H1 (cell line): ENCODE measurements around the gene INHBC. TPM values are rescaled to one million over a fixed set of nuclear protein-coding genes. Genes with fewer than 3 reads are reported as not detected.

Experiments used
- CTCF ChIA-PET: fragments of 300-600 bp; sonication (Branson Sonifier 250); formaldehyde crosslinking; loops from one replicate; lab custom pipeline; 2021; ENCODE audit not compliant: partially characterized antibody; lab: Charles Lee
- POLR2A ChIA-PET: fragments of 300-600 bp; sonication (Branson Sonifier 250); formaldehyde crosslinking; loops from one replicate; lab custom pipeline; 2021; ENCODE audit warnings: inconsistent platforms; ENCODE audit not compliant: partially characterized antibody; lab: Charles Lee
- DNase-seq, 2 experiments: peaks; one replicate each; pipeline versions ENCODE4 v3.0.0 to v3.0.0-alpha.2; 2010 to 2022; ENCODE audit warnings: low spot score in 2 of 2, low read depth in 1 of 2, mixed read lengths in 1 of 2
- FAIRE-seq: peaks from 2 replicates; lab custom pipeline; 2011; peaks lifted over from hg19 to GRCh38; lab: Jason Lieb, UNC
- H2AFZ ChIP-seq: 2 replicates; pipeline ENCODE4 v1.8.1; 2012; ENCODE audit warnings: low read length, inconsistent platforms
- H2AK5ac ChIP-seq: 2 replicates; pipeline ENCODE4 v1.6.1; 2013; ENCODE audit warnings: low read depth, low read length
- H2BK120ac ChIP-seq: replicated peaks from 2 replicates; pipeline ENCODE3; 2013; ENCODE audit warnings: low read depth, low read length, inconsistent platforms
- H2BK12ac ChIP-seq: 2 replicates; pipeline ENCODE4 v1.6.1; 2013; ENCODE audit warnings: low read depth, low read length
- H2BK15ac ChIP-seq: 2 replicates; pipeline ENCODE4 v1.6.1; 2013; ENCODE audit warnings: low read length
- H2BK20ac ChIP-seq: 2 replicates; pipeline ENCODE4 v1.6.1; 2013; ENCODE audit warnings: low read length
- H2BK5ac ChIP-seq: 2 replicates; pipeline ENCODE4 v1.6.1; 2013; ENCODE audit warnings: low read depth, low read length
- H3K14ac ChIP-seq: 2 replicates; pipeline ENCODE4 v1.6.1; 2013; ENCODE audit warnings: inconsistent platforms; ENCODE audit not compliant: insufficient read length
- H3K18ac ChIP-seq: 2 replicates; pipeline ENCODE4 v1.6.1; 2013; ENCODE audit warnings: low read length; ENCODE audit errors: extremely low read depth
- H3K23ac ChIP-seq: 2 replicates; pipeline ENCODE4 v1.6.1; 2013; ENCODE audit warnings: inconsistent platforms; ENCODE audit not compliant: insufficient read length
- H3K23me2 ChIP-seq: 2 replicates; pipeline ENCODE4 v1.6.1; 2013; ENCODE audit warnings: low read depth, low read length
- H3K27ac ChIP-seq: 2 replicates; pipeline ENCODE4 v1.6.1; 2011; ENCODE audit warnings: low read depth, low read length, inconsistent platforms
- H3K27me3 ChIP-seq, 4 experiments: replicated peaks in 1 of 4; 1 replicate in 1 of 4; 2 replicates in 3 of 4; pipeline versions ENCODE4 v1.6.1 to v1.8.1; 2011 to 2013; ENCODE audit warnings: low read length in 3 of 4, mild to moderate bottlenecking in 3 of 4, inconsistent platforms in 2 of 4, mixed read lengths in 2 of 4, moderate library complexity in 1 of 4; ENCODE audit not compliant: control insufficient read depth in 3 of 4, insufficient read depth in 3 of 4; ENCODE audit errors: extremely low read depth in 1 of 4
- H3K36me3 ChIP-seq, 4 experiments: 2 replicates each; pipeline versions ENCODE4 v1.6.1 to v1.8.1; 2011 to 2013; ENCODE audit warnings: mild to moderate bottlenecking in 4 of 4, low read length in 3 of 4, moderate library complexity in 2 of 4, control low read depth in 1 of 4, inconsistent platforms in 1 of 4; ENCODE audit not compliant: insufficient read depth in 4 of 4, control insufficient read depth in 2 of 4
- H3K4ac ChIP-seq: replicated peaks from 2 replicates; pipeline ENCODE3; 2013; ENCODE audit warnings: low read length, low read depth, mixed read lengths, inconsistent platforms; ENCODE audit not compliant: insufficient read length
- H3K4me1 ChIP-seq, 4 experiments: replicated peaks in 1 of 4; 1 replicate in 1 of 4; 2 replicates in 3 of 4; pipeline versions ENCODE4 v1.6.1 to v1.8.1; 2011 to 2013; ENCODE audit warnings: low read length in 3 of 4, inconsistent platforms in 2 of 4, mixed read lengths in 1 of 4; ENCODE audit not compliant: insufficient read depth in 4 of 4, control insufficient read depth in 3 of 4
- H3K4me2 ChIP-seq, 2 experiments: 2 replicates each; pipeline versions ENCODE4 v1.6.1 to v1.8.1; 2011 to 2013; ENCODE audit warnings: low read depth in 2 of 2, low read length in 2 of 2, control low read depth in 1 of 2, inconsistent platforms in 1 of 2, mild to moderate bottlenecking in 1 of 2; ENCODE audit not compliant: insufficient read depth in 1 of 2
- H3K4me3 ChIP-seq, 4 experiments: fragments of 200-600, 300-600 bp in 1 of 4; sonication (generic), shearing (Covaris generic), sonication (Bioruptor Twin) in 1 of 4; 2 replicates each; pipeline versions ENCODE4 v1.5.1 to v1.8.1; 2011 to 2016; ENCODE audit warnings: low read length in 4 of 4, low read depth in 3 of 4, control low read depth in 2 of 4, inconsistent platforms in 2 of 4, mild to moderate bottlenecking in 2 of 4, mixed read lengths in 1 of 4, moderate library complexity in 1 of 4; ENCODE audit not compliant: insufficient read depth in 2 of 4; ENCODE audit errors: extremely low read depth in 1 of 4
- H3K56ac ChIP-seq: replicated peaks from 2 replicates; pipeline ENCODE3; 2013; ENCODE audit warnings: low read depth, mild to moderate bottlenecking, mixed read lengths, low read length, inconsistent platforms; ENCODE audit not compliant: insufficient read length
- H3K79me1 ChIP-seq: 2 replicates; pipeline ENCODE4 v1.6.1; 2013; ENCODE audit warnings: low read depth, low read length, control low read depth
- H3K79me2 ChIP-seq, 2 experiments: 2 replicates each; pipeline versions ENCODE4 v1.6.1 to v1.8.1; 2012 to 2013; ENCODE audit warnings: low read length in 2 of 2, mild to moderate bottlenecking in 2 of 2, inconsistent platforms in 1 of 2; ENCODE audit not compliant: insufficient read depth in 2 of 2, control insufficient read depth in 1 of 2
- H3K9ac ChIP-seq, 4 experiments: replicated peaks in 1 of 4; 1 replicate in 1 of 4; 2 replicates in 3 of 4; pipeline versions ENCODE4 v1.6.1 to v1.8.1; 2011 to 2013; ENCODE audit warnings: low read depth in 3 of 4, low read length in 3 of 4, control low read depth in 2 of 4, mild to moderate bottlenecking in 2 of 4, moderate library complexity in 2 of 4, inconsistent platforms in 1 of 4; ENCODE audit errors: extremely low read depth in 1 of 4
- H3K9me3 ChIP-seq, 2 experiments: 2 replicates each; pipeline versions ENCODE4 v1.6.1 to v1.8.1; 2012 to 2013; ENCODE audit warnings: mild to moderate bottlenecking in 2 of 2, moderate library complexity in 2 of 2, control low read depth in 1 of 2, inconsistent platforms in 1 of 2, low read depth in 1 of 2, low read length in 1 of 2, mixed read lengths in 1 of 2; ENCODE audit not compliant: insufficient read depth in 2 of 2
- H4K20me1 ChIP-seq, 2 experiments: replicated peaks in 1 of 2; 2 replicates each; pipeline versions ENCODE3 to v1.8.1; 2011 to 2013; ENCODE audit warnings: inconsistent platforms in 2 of 2, low read length in 2 of 2, mild to moderate bottlenecking in 1 of 2; ENCODE audit not compliant: insufficient read depth in 2 of 2, control insufficient read depth in 1 of 2
- H4K5ac ChIP-seq: 2 replicates; pipeline ENCODE4 v1.6.1; 2013; ENCODE audit warnings: low read length, low read depth, mixed read lengths, inconsistent platforms; ENCODE audit not compliant: insufficient read length
- H4K8ac ChIP-seq: 2 replicates; pipeline ENCODE4 v1.8.0; 2013; ENCODE audit warnings: mild to moderate bottlenecking, moderate library complexity, low read length, inconsistent platforms; ENCODE audit not compliant: insufficient read depth; ENCODE audit errors: extremely low read depth
- H4K91ac ChIP-seq: replicated peaks from 2 replicates; pipeline ENCODE3; 2013; ENCODE audit warnings: low read length, mixed read lengths, inconsistent platforms; ENCODE audit not compliant: insufficient read length
- EZH2 ChIP-seq: fragments of 200-600 bp; sonication (generic); IDR thresholded peaks from 2 replicates; pipeline ENCODE4 v1.7.1; 2012; ENCODE audit warnings: low read depth, mild to moderate bottlenecking, moderate library complexity, low read length, inconsistent platforms; ENCODE audit not compliant: severe bottlenecking
- FOSL1 ChIP-seq: IDR thresholded peaks from 2 replicates; pipeline ENCODE4 v1.6.1; 2011; ENCODE audit warnings: mild to moderate bottlenecking, low read depth, low read length, moderate library complexity; ENCODE audit not compliant: insufficient read depth
- HDAC6 ChIP-seq: IDR thresholded peaks from one replicate; pipeline ENCODE4 v1.7.1; 2012; ENCODE audit warnings: low read depth, mild to moderate bottlenecking, inconsistent platforms, low read length, moderate library complexity
- WGBS, 2 experiments: shearing (Covaris generic) in 1 of 2; methylation state at CpG; one replicate each; pipeline versions ENCODE4 v1.1.6 to v1.1.7; 2013 to 2015; ENCODE audit warnings: low lambda C conversion rate in 2 of 2, mixed read lengths in 2 of 2, inconsistent platforms in 1 of 2, low coverage in 1 of 2, missing lambda C conversion rate in 1 of 2; ENCODE audit not compliant: insufficient replicate concordance in 2 of 2, insufficient coverage in 1 of 2, insufficient read length in 1 of 2; ENCODE audit errors: extremely low coverage in 1 of 2, missing lambda C conversion rate in 1 of 2; 5-methylcytosine and 5-hydroxymethylcytosine counted together
- polyA plus RNA-seq, 7 experiments: library from polyadenylated mRNA; depleted of rRNA in 3 of 7; stranded (reverse) in 5 of 7; unstranded in 2 of 7; fragments of >200 nt in 5 of 7; fragments of 200-250 nt in 2 of 7; gene quantifications; 1 replicate in 5 of 7; 2 replicates in 1 of 7; 4 replicates in 1 of 7; pipeline versions ENCODE4 v1.2.1 to v1.2.3, GENCODE V29; 2011 to 2013; ENCODE audit warnings: missing spikeins in 2 of 7, mixed read lengths in 2 of 7
- total RNA-seq: library from RNA; stranded (reverse); fragmentation: NEBNext Ultra II Directional; extraction: Animal tissue kit (Norgen Biotek cat#: 25700); gene quantifications from 2 replicates; pipeline ENCODE4 v1.2.1, GENCODE V29; 2021

The INHBC gene
- total and polyA plus RNA-seq, 2 of the 8 experiments (the other 6 are each of a cell fraction or from before 2014, with no cell fraction given) = 0.15 TPM; not detected in 1

DNA sequence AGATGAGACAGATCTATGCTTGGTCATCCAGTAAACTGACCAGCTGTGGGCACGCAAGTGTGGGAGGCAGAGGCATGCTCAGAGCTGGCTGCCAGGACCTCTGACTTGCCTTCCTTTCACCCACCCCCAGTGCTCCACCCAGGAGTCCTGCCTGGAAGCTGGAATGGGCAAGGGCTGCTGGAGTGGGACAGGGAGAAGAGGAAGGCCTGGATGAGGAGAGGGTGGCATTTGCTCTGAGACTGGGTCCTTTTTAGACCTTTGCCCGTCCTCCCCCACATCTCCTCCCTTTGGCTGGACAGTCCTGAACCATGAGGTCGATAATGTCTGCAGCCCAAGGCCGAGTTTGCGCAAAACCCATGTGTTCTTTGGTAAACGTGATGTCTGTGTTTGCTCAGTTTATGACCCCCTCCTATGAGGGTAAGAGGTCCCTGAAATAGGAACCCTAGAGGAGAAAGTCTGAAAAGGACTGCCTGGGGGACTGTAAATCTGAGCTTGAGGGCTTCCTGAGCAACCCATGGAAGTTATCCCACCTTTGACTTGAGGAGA lies 16.7 kb downstream of the INHBC start:
- Histone ChIP-seq H3K14ac (no peak overlapping the region), H3K4me3 (no peak overlapping the region), H3K4ac (no peak overlapping the region), H3K9me3 (no peaks in the 10 kb centered on the region), H2BK20ac (no peak overlapping the region), H3K4me2 (no peak overlapping the region), H3K27ac (no peak overlapping the region), H3K56ac (no peak overlapping the region), H4K91ac (no peak overlapping the region), H4K20me1 (no peaks in the 10 kb centered on the region), H3K18ac (no peak overlapping the region), H2AK5ac (no peak overlapping the region), H3K23me2 (peaks cover 9% of the 10 kb centered on the region), H4K8ac (no peak overlapping the region), H3K79me2 (no peaks in the 10 kb centered on the region; a peak in 1 of 4 replicates), H2BK120ac (no peak overlapping the region), H2BK12ac (no peak overlapping the region; the same call in 1 of the 2 replicates), H3K79me1 (no peaks in the 10 kb centered on the region), H3K9ac (no peak overlapping the region), H3K27me3 (no peaks in the 10 kb centered on the region), H3K36me3 (no peaks in the 10 kb centered on the region), H3K4me1 (peaks cover 0 to 23% (median 13%) of the 10 kb centered on the region in 4 experiments; a peak in 6 of 7 replicates), H2BK15ac (no peak overlapping the region), H2AFZ (no peak overlapping the region), H2BK5ac (no peak overlapping the region), H3K23ac (no peak overlapping the region), H4K5ac (no peak overlapping the region)
- FAIRE-seq (no peak), DNase-seq (no peak)
- ChIA-PET POLR2A (interaction anchor here (5.1 to 11.2 kb wide), 2 partner anchors 19 to 109 kb away, joined by 31 to 168 read pairs; partner anchors contain the start of genes INHBC and R3HDM2), CTCF (interaction anchor here (0.5 to 18.5 kb wide), 27 partner anchors 8 to 386 kb away, joined by 3 to 478 read pairs (median 9); partner anchors contain the start of genes ARHGAP9, GLI1, INHBC and MARS1)
- TF ChIP-seq HDAC6 = no peak
- no peak for TF ChIP-seq FOSL1
- no peak for TF ChIP-seq EZH2
- 91% methylated on average over 6 of the region's 6 CpGs; no CpG with 5 or more reads in 1 of the 2 experiments for WGBS, 2 experiments
